Sciatic nerve (tissue), 2 donors: ENCODE results near the gene SORBS2. TPM values are rescaled to one million over a fixed set of nuclear protein-coding genes. Genes with fewer than 3 reads are reported as not detected.
A peak's percentile ranks its signal among the peaks of the same experiment; 100 is the strongest.

Experiments used
- ATAC-seq: fragments of 200-7000 bp; cut with Tn5 transposase; one replicate; pipeline ENCODE4 v1.9.1; 2020; ENCODE audit warnings: mild to moderate bottlenecking, moderate library complexity
- DNase-seq: peaks from one replicate; pipeline ENCODE4 v3.0.0-alpha.2; 2020; ENCODE audit warnings: low spot score
- intact Hi-C: fragments of 100-400 bp; cut with DNase I; formaldehyde crosslinking; loops from one replicate; pipeline ENCODE4 v1.14.2; 2022
- total RNA-seq: library from RNA; stranded (reverse); fragmentation: NEBNext Ultra II Directional; extraction: Animal tissue kit (Norgen Biotek cat#: 25700); gene quantifications from one replicate; pipeline ENCODE4 v1.2.1, GENCODE V29; 2021
- donor health status: DM: no; HTN: no; CAD: no.
- donor health status: DM: no; HTN: no; CAD: no.

SORBS2 gene
- total RNA-seq, 1 donor from 2014 or later = 101 TPM

DNA sequence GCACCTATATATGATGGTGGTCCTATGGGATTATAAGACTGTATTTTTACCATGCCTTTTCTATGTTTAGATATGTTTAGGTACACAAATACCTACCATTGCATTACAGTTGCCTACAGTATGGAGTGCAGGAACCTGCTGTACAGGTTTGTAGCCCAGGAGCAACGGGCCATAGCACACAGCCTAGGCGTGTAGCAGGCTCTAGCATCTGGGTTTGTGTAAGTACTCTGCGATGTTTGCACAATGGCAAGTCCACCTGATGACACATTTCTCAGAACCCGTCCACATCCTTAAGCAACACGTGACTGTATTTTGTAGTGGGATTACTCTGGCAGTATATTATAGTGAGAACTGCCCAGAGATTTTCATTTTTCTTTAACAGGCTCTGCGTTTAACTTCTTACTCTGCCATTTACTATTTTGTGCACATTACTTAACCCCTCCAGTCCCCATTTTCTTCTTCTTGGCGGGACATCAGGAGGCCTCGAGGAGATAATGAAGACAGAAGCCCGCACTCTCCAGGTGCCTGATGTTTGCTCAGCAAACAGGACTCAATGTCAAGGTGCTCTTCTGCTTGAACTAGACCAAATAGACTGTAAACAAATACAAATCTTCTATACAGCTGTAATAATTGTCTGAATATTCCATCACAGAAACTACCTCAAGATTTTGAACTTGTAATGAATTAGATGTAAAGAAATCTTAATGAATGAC, 174.7 kb downstream of the SORBS2 start:
- intact Hi-C loops = no loop called here
- ATAC-seq (no peak), DNase-seq (no peak)

DNA sequence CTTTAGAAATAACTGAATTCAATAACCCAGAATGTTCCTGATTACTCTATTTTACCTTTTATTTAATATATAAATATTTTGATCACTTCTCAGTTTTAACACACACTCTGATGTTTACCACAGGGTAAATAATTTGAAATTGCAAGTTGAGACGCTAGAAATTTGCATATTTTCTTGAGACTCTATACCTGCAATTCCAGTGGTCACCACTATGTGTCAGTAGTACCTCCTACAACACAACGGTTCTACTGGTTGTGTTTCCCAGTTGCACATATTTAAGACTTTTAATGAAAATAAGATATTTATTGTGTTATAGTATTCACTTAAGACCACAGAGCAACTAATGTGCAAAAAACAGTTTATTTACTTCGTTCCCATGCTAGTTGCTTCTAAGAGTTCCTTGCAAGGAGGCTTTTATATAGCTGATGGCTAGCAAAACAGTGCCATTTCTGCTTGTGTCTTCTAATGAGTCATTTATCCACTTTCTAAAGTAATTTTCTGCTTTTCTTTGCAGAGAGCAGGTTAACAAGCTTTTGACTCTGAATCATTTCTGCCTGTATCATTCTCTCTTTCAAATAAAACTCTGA, 177.8 kb downstream of the SORBS2 start:
- DNase-seq (no peak), ATAC-seq (no peak)
- intact Hi-C loops = no loop called here

DNA sequence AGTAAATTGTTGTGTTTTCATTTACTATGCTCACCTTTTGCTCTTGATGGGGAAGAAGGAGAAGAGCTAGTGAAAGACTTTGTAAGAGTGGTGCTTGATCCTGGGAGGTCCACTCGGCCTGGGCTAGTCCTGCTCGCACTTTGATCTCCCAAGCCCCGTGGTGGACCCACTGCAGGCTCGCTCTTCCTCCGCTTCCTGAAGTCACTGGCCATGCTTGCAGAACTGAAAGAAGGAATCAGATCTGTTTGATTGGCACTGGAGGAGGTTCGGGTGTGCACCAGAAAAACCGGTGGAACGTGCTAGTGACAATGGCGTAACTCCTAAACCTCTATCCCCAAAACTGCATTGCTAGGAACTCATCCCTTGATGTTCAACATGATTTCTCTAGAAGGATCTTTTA, 185.2 kb downstream of the SORBS2 start:
- DNase-seq (no peak), ATAC-seq (no peak)
- intact Hi-C loops = no loop called here

- intact Hi-C loops = no loop called here
- DNase-seq (no peak), ATAC-seq (no peak)
These were observed 186.5 kb downstream of the SORBS2 start for GRCh38 chr4:185625503-185625902.

GRCh38 chr4:185624259-185624589, 187.8 kb downstream of the SORBS2 start:
- intact Hi-C loops = no loop called here
- no peak for ATAC-seq

DNA sequence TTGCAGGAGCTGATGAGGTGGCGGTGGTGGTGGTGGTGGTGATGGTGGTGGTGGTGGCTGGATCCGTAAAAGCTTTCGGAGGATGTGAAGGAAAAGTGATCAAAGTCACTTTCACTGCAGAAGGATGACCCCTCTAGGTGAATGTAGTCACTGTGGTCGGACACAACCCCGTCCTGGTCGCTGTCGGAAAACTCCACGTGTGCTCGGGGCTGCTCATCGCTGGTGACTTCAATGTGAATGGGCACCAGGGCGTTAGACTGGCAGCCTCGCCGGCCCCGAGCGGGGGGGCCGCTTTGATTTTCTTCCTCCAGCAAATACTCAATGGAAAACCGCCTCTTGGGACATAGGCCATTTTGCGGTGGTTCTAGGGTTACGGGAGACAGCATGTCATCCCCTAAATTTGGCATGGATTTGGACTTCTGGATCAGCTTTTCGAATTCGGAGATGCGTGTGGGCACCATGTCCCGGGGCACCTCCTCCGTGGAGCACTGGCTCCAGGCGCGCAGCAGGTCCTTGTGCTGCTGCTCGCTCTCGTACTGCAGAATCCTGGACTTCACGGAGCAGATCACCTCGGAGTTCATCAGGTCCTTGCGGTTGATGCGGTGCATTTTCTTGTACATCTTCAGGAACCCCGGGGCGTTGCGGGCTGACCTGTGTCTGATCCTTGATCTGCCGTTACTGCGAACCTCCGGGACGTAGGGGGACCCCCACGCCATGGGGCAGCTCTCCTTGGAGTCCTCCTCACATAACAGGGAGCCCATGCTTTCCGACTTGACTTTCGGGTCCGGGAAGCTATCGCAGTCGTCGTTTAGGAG, 188.3 kb downstream of the SORBS2 start:
- intact Hi-C loops = no loop called here
- no peak for DNase-seq
- no peak for ATAC-seq

More at GRCh38 chr4:185624259-185624589, 187.8 kb downstream of the SORBS2 start:
- DNase-seq = no peak

DNA sequence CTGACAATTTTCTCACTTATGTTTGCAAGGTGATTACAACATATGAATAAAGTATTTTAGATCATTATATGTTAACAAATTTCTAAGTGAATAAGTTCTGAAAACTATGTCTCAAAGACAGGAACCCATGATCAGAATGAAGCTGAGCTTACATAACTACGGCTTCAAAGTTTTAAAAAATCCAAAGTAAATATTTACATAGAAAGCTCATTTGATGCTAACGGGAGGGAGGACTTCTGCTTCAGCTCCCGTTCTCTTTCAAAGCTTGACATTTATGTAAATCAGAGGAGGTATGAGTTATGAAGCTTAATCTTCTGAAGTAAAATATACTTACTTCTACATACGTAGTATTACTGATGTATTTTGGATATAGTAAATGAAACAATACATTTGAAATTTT, 203.8 kb downstream of the SORBS2 start:
- no peak for ATAC-seq
- intact Hi-C loops = no loop called here
- DNase-seq = no peak

- DNase-seq = no peak
- intact Hi-C loops = loop anchor here (5.0 kb wide), 1 partner anchor 125 kb away; no protein-coding TSS in a partner anchor
- no peak for ATAC-seq
These were observed 209.6 kb downstream of the SORBS2 start for GRCh38 chr4:185602397-185602796.

- intact Hi-C loops = loop anchor here (5.0 kb wide), 1 partner anchor 124 kb away; no protein-coding TSS in a partner anchor
- no peak for ATAC-seq
- no peak for DNase-seq
These were observed 211.1 kb downstream of the SORBS2 start for GRCh38 chr4:185600801-185601434.

DNA sequence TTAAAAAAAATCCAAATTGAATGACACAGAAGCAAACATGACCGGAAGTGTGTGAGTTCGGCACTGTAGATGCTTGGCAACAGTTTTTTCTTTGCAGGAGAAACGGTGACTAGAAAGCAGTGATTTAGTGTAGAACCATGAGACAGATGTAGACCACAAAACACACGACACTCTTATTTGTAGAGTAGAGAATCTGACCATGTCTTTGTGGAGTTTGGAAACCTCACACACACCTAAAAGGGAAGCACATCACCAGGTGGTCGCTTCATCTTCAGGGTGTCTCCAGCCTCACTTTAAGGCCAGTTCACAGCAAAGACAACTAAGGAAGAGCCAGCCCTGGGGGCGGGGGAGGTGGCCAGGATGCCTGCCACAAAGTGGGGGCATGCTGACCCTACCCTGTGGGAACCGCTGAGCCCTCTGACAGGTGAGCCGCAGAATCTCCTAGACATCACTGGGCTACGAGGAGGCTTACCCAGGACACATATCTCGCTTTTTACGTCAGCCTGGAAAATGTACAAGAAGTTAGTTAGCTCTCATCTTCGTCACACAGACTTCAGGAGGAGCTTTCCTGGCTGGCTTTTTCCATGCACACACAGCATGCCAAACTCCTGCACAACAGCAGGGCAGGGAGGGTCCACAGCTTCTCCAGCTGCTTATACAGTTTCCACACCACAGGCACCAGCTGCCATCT, 212.3 kb downstream of the SORBS2 start:
- ATAC-seq (no peak), DNase-seq (no peak)
- intact Hi-C loops = loop anchor here (5.0 kb wide), 1 partner anchor 122 kb away; no protein-coding TSS in a partner anchor

DNA sequence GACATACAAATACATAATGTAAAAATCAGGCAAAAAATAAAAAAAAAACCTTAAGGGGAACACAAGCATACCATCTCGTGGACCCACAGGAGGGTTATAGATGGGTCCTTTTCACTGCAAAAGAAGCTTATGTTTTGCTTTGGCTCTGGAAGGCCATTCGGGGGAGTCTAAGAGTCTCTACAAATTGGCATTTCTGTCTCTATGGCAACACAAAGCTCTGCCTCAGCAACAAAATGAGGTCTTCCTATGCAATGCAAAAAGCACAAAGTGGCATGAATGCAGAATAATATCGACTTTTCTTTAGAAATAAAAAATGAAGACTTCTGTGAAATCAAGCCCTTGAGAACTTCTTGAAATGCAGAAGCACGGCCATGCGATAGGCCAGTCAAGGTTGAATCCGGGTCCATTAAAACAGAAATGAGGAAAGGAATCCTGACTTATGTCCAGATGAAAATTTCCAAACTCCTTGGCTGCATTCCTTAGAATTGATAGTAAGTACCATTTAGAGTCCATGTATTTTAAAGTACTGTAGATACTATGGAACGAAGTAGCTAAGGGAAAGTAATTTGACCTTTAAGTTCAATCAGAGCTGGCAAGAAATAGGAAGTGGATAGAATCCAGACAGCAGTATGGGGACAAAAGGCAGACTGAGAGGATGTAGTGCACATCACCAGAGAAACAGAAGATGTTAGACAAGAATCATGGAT, 213.0 kb downstream of the SORBS2 start:
- no peak for DNase-seq
- ATAC-seq = no peak
- intact Hi-C loops = no loop called here

- intact Hi-C loops = no loop called here
- ATAC-seq (peak; percentile 77), DNase-seq (peak; percentile 87)
These were observed 214.3 kb downstream of the SORBS2 start for GRCh38 chr4:185597532-185598188.

GRCh38 chr4:185592845-185593488, 219.0 kb downstream of the SORBS2 start:
- DNase-seq (no peak), ATAC-seq (no peak)
- intact Hi-C loops = no loop called here

GRCh38 chr4:185592438-185592837, 219.6 kb downstream of the SORBS2 start:
- intact Hi-C loops = no loop called here
- no peak for ATAC-seq
- no peak for DNase-seq

GRCh38 chr4:185591679-185592141, 220.3 kb downstream of the SORBS2 start:
- DNase-seq (no peak), ATAC-seq (peak; percentile 55)
- intact Hi-C loops = no loop called here

GRCh38 chr4:185590982-185591381, 221.0 kb downstream of the SORBS2 start:
- intact Hi-C loops = no loop called here
- ATAC-seq (no peak), DNase-seq (no peak)
